K562 (cell line): ENCODE data around the gene TTC28. TPM values are rescaled to one million over a fixed set of nuclear protein-coding genes. Genes with fewer than 3 reads are reported as not detected.

Experiments
- ATAC-seq: fragments of 200-7000 bp; cut with Tn5 transposase; 3 replicates; pipeline ENCODE4 v1.9.1; 2020; ENCODE audit warnings: moderate library complexity
- BruUV-seq: library from RNA; stranded (reverse); fragments of 400-500 nt; replicated peaks from 2 replicates; lab custom pipeline; 2021; lab: Mats Ljungman, UMichigan
- CTCF ChIA-PET: fragments of 300-600 bp; formaldehyde crosslinking; extraction: SDS; loops from one replicate; lab custom pipeline; 2021; ENCODE audit warnings: low intra/inter-chr PET ratio; lab: Yijun Ruan, JAX
- POLR2A ChIA-PET: fragments of 300-600, 350-650 bp; sonication (Branson Sonifier 250); formaldehyde crosslinking; extraction: SDS; loops from one replicate; lab custom pipeline; 2021; ENCODE audit warnings: antibody characterized with exemption, inconsistent platforms; lab: Yijun Ruan, JAX
- DNase-seq, 4 experiments: peaks; one replicate each; pipeline versions ENCODE4 v3.0.0 to v3.0.0-alpha.2; 2011 to 2018; ENCODE audit warnings: low spot score in 3 of 4, mixed read lengths in 3 of 4; ENCODE audit errors: extremely low read depth in 1 of 4
- FAIRE-seq: peaks from 2 replicates; lab custom pipeline; 2011; peaks lifted over from hg19 to GRCh38; lab: Jason Lieb, UNC
- H2AFZ ChIP-seq: 2 replicates; pipeline ENCODE4 v1.6.0; 2011; ENCODE audit warnings: low read depth, low read length, control low read depth, inconsistent platforms
- H3K27ac ChIP-seq: fragments of 200-600 bp; 3 replicates; pipeline ENCODE4 v1.8.0; 2011; ENCODE audit warnings: low read depth, mild to moderate bottlenecking, control low read depth, inconsistent platforms, low read length, moderate library complexity, mixed read lengths; ENCODE audit errors: extremely low read depth
- H3K27me3 ChIP-seq, 2 experiments: fragments of 300-600 bp in 1 of 2; 2 replicates in 1 of 2; 3 replicates in 1 of 2; pipeline versions ENCODE4 v1.6.0 to v1.8.0; 2011; ENCODE audit warnings: inconsistent platforms in 2 of 2, low read length in 2 of 2, mild to moderate bottlenecking in 1 of 2, mixed read lengths in 1 of 2, moderate library complexity in 1 of 2; ENCODE audit not compliant: control insufficient read depth in 2 of 2, insufficient read depth in 2 of 2
- H3K36me3 ChIP-seq: fragments of 300-600 bp; 3 replicates; pipeline ENCODE4 v1.8.0; 2011; ENCODE audit warnings: mild to moderate bottlenecking, low read length, inconsistent platforms; ENCODE audit not compliant: control insufficient read depth, insufficient read depth
- H3K4me1 ChIP-seq, 2 experiments: fragments of 200-600 bp in 1 of 2; replicated peaks in 1 of 2; 2 replicates in 1 of 2; 3 replicates in 1 of 2; pipeline versions ENCODE4 v1.5.1 to v1.8.0; 2011; ENCODE audit warnings: inconsistent platforms in 2 of 2, low read length in 2 of 2, mild to moderate bottlenecking in 1 of 2, mixed read lengths in 1 of 2, moderate library complexity in 1 of 2; ENCODE audit not compliant: control insufficient read depth in 2 of 2, insufficient read depth in 2 of 2
- H3K4me2 ChIP-seq: 2 replicates; pipeline ENCODE4 v1.6.1; 2011; ENCODE audit warnings: low read length, control low read depth, inconsistent platforms, mixed read lengths; ENCODE audit not compliant: insufficient read depth
- H3K4me3 ChIP-seq: fragments of 200-600 bp; sonication (generic), shearing (Covaris generic); 2 replicates; pipeline ENCODE4 v1.5.1; 2016; ENCODE audit warnings: control low read depth, inconsistent platforms
- H3K79me2 ChIP-seq: fragments of 200-600 bp; 3 replicates; pipeline ENCODE4 v1.8.0; 2011; ENCODE audit warnings: low read length, inconsistent platforms; ENCODE audit not compliant: control insufficient read depth, insufficient read depth
- H3K9ac ChIP-seq, 2 experiments: 2 replicates each; pipeline versions ENCODE4 v1.6.0 to v1.6.1; 2011; ENCODE audit warnings: low read depth in 2 of 2, low read length in 2 of 2, control low read depth in 1 of 2, inconsistent platforms in 1 of 2, mild to moderate bottlenecking in 1 of 2, mixed read lengths in 1 of 2; ENCODE audit not compliant: insufficient read depth in 1 of 2
- H3K9me1 ChIP-seq: one replicate; pipeline ENCODE4 v1.6.0; 2011; ENCODE audit warnings: inconsistent platforms, mild to moderate bottlenecking, low read length, moderate library complexity; ENCODE audit not compliant: control insufficient read depth, insufficient read depth
- H3K9me3 ChIP-seq: replicated peaks from 2 replicates; pipeline ENCODE4 v1.5.1; 2011; ENCODE audit warnings: low read depth, low read length, inconsistent platforms; ENCODE audit not compliant: control insufficient read depth, insufficient read depth
- H4K20me1 ChIP-seq: replicated peaks from 2 replicates; pipeline ENCODE4 v1.6.1; 2011; ENCODE audit warnings: low read length, inconsistent platforms, mixed read lengths; ENCODE audit not compliant: control insufficient read depth, insufficient read depth
- GABPB1 ChIP-seq: sonication (generic); formaldehyde crosslinking; IDR thresholded peaks from 2 replicates; pipeline ENCODE4 v1.8.0; 2022; ENCODE audit warnings: mild to moderate bottlenecking, missing genetic modification reagents
- HOXB6 ChIP-seq: fragments of 250-450 bp; sonication (Bioruptor Pico); IDR thresholded peaks from 2 replicates; pipeline ENCODE4 v1.5.1; 2022; ENCODE audit warnings: mild to moderate bottlenecking, borderline replicate concordance
- MCM7 ChIP-seq, 2 experiments: fragments of 450-650 bp; IDR thresholded peaks; 2 replicates each; pipeline ENCODE4 v1.6.1; 2016 to 2018
- NCOA6 ChIP-seq: fragments of 450-650 bp; IDR thresholded peaks from 2 replicates; pipeline ENCODE4 v1.6.1; 2017; ENCODE audit warnings: mild to moderate bottlenecking
- RFX1 ChIP-seq: fragments of 450-650 bp; IDR thresholded peaks from 2 replicates; pipeline ENCODE4 v1.6.1; 2016; ENCODE audit warnings: mild to moderate bottlenecking, moderate library complexity
- SMAD2 ChIP-seq: fragments of 150-350 bp; IDR thresholded peaks from 2 replicates; pipeline ENCODE4 v1.6.1; 2014; ENCODE audit warnings: low read depth, mild to moderate bottlenecking, low read length
- TCFL5 ChIP-seq: fragments of 250-450 bp; sonication (Bioruptor Pico); conservative IDR thresholded peaks from 2 replicates; pipeline ENCODE4 v1.6.1; 2021; ENCODE audit warnings: mild to moderate bottlenecking, moderate library complexity, matching md5 sums
- TOE1 ChIP-seq, 2 experiments: fragments of 450-650 bp in 1 of 2; sonication (generic) in 1 of 2; formaldehyde crosslinking in 1 of 2; IDR thresholded peaks; 2 replicates each; pipeline versions ENCODE4 v1.7.1 to v1.8.0; 2016 to 2022; ENCODE audit warnings: borderline replicate concordance in 2 of 2, mild to moderate bottlenecking in 2 of 2, antibody characterized with exemption in 1 of 2, inconsistent platforms in 1 of 2, low read depth in 1 of 2, missing genetic modification reagents in 1 of 2, moderate library complexity in 1 of 2
- ZNF263 ChIP-seq: sonication (generic); formaldehyde crosslinking; IDR thresholded peaks from 2 replicates; pipeline ENCODE4 v1.8.0; 2022; ENCODE audit warnings: mild to moderate bottlenecking, missing genetic modification reagents, borderline replicate concordance
- WGBS: fragments of 100-300 bp; shearing (Covaris generic); methylation state at CpG from one replicate; pipeline ENCODE4 v1.1.6; 2016; ENCODE audit warnings: low coverage, mixed read lengths; ENCODE audit not compliant: insufficient coverage; ENCODE audit errors: missing lambda C conversion rate; 5-methylcytosine and 5-hydroxymethylcytosine counted together
- in situ Hi-C: fragments of 300-500 bp; cut with MboI; formaldehyde crosslinking; loops from 4 replicates; pipeline ENCODE4 v1.15.0; 2018; ENCODE audit warnings: inconsistent platforms, mixed read lengths
- intact Hi-C: fragments of 100-400 bp; cut with micrococcal nuclease; formaldehyde crosslinking; loops from 2 replicates; pipeline ENCODE4 v1.14.2; 2022
- polyA plus RNA-seq, 8 experiments: library from polyadenylated mRNA; depleted of rRNA in 4 of 8; stranded (reverse) in 5 of 8; unstranded in 3 of 8; fragments of >200 nt; fragmentation: Nextera tagmentation in 2 of 8; fragmentation: Illumina TruSeq in 1 of 8; extraction: Ambion mirVana in 2 of 8; extraction: Trizol in 1 of 8; gene quantifications; 2 replicates each; pipeline versions ENCODE4 v1.2.1 to v1.2.3, GENCODE V29; 2011 to 2014; ENCODE audit warnings: inconsistent platforms in 1 of 8, missing spikeins in 1 of 8
- total RNA-seq, 7 experiments: library from RNA; depleted of rRNA in 6 of 7; stranded (reverse); fragments of >200 nt in 6 of 7; fragmentation: Illumina TruSeq in 2 of 7; extraction: Trizol in 2 of 7; gene quantifications; 2 replicates each; pipeline versions ENCODE4 v1.2.1 to v1.2.3, GENCODE V29; 2011 to 2021; ENCODE audit warnings: low replicate concordance in 1 of 7
- TF ChIP-seq, protein P1 (sequence below): fragments of 450-650 bp; IDR thresholded peaks from 2 replicates; pipeline ENCODE4 v1.6.1; 2016; ENCODE audit warnings: antibody characterized with exemption

TTC28 gene
- total and polyA plus RNA-seq, 9 of the 15 experiments (the other 6 are each of a cell fraction or from before 2014, with no cell fraction given) = 0.22 to 10.7 (median 3.1) TPM

DNA sequence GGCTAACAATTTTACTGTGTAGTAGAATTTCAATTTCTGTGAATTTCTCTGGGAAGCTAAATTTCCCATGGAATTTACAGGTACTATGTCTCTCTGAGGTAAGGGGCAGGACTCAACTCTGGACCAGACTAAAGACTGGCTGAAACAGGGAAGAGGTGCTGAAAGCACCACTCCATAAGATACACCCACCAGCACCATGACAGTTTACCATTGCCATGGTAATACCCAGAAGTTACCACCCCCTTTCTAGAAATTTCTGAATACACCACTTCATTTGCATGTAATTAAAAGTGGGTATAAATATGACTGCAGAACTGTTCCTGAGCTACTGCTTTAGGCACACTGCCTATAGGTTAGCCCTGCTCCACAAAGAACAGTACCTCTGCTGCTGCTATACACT, 274.1 kb downstream of the TTC28 start:
- Histone ChIP-seq H3K9me3 (no peaks in the 10 kb centered on the region), H3K36me3 (no peaks in the 10 kb centered on the region), H4K20me1 (no peaks in the 10 kb centered on the region), H3K9me1 (no peaks in the 10 kb centered on the region), H3K27me3 (no peaks in the 10 kb centered on the region), H3K4me3 (no peak overlapping the region), H3K9ac (no peak overlapping the region), H3K79me2 (no peaks in the 10 kb centered on the region), H3K4me1 (no peaks in the 10 kb centered on the region; a peak in 1 of 5 replicates), H3K27ac (no peak overlapping the region), H3K4me2 (no peak overlapping the region), H2AFZ (no peak overlapping the region)
- FAIRE-seq (no peak), DNase-seq (no peak), ATAC-seq (no peak)
- ChIA-PET CTCF (no interaction called here), POLR2A (no interaction called here)
- intact Hi-C loops (no loop called here), in situ Hi-C loops (no loop called here)
- TF ChIP-seq RFX1 = peak; percentile 39; the same call in 1 of the 2 replicates
- TF ChIP-seq NCOA6 = no peak
- BruUV-seq = no TSS peak

DNA sequence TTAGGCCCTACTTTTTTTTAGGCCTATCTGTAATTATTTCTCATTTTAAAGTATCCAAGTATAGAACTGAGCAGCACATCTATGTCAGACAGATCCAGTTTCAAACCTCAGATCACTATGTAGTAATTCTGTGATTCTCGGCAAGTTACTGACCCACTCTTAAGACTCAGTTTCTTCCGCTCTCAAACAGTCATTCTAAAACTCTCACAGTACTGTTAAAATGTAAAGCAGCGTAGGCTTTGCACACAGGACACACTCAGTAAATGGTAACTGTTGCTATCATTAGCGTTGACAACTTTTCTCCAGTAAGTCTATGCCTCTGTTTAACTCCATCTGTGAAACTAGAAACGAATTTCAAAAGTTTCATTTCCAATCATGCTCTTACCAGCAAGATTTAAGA, 277.1 kb downstream of the TTC28 start:
- DNase-seq = no peak
- BruUV-seq = no TSS peak

More for the DNA sequence above, 277.1 kb downstream of the TTC28 start:
- H3K4me2 ChIP-seq = no peak overlapping the region
- no peaks in the 10 kb centered on the region for H3K4me1 ChIP-seq
- H4K20me1 ChIP-seq = no peaks in the 10 kb centered on the region
- no peak for ATAC-seq
- H3K79me2 ChIP-seq = no peaks in the 10 kb centered on the region
- no peaks in the 10 kb centered on the region for H3K27me3 ChIP-seq
- ChIA-PET POLR2A (no interaction called here), CTCF (no interaction called here)
- no peak overlapping the region for H3K9ac ChIP-seq
- 66% methylated on average over 5 of the region's 5 CpGs for WGBS
- H3K9me1 ChIP-seq = no peaks in the 10 kb centered on the region
- TF ChIP-seq ZNF263 (CRISPR knock-in tag) (no peak), TCFL5 (CRISPR knock-in tag) (no peak), GABPB1 (CRISPR knock-in tag) (no peak), TOE1 (IDR thresholded peaks at IDR 0.05; ENCODE audit: borderline replicate concordance) (no peak), TOE1 (CRISPR knock-in tag; IDR thresholded peaks at IDR 0.05; ENCODE audit: borderline replicate concordance, low read depth) (no peak), HOXB6 (CRISPR knock-in tag) (no peak), MCM7 (IDR thresholded peaks at IDR 0.05) (no peak), SMAD2 (no peak)
- TF ChIP-seq, protein P1, sequence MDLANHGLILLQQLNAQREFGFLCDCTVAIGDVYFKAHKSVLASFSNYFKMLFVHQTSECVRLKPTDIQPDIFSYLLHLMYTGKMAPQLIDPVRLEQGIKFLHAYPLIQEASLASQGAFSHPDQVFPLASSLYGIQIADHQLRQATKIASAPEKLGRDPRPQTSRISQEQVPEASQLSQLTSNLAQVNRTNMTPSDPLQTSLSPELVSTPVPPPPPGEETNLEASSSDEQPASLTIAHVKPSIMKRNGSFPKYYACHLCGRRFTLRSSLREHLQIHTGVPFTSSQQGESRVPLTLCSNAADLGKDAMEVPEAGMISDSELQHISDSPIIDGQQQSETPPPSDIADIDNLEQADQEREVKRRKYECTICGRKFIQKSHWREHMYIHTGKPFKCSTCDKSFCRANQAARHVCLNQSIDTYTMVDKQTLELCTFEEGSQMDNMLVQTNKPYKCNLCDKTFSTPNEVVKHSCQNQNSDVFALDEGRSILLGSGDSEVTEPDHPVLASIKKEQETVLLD = no peak
- TF ChIP-seq, all 486 proteins: peak for 0
- H3K27ac ChIP-seq = no peak overlapping the region
- H3K36me3 ChIP-seq = no peaks in the 10 kb centered on the region
- in situ Hi-C loops (no loop called here), intact Hi-C loops (no loop called here)
- no peak for FAIRE-seq
- no peaks in the 10 kb centered on the region for H3K9me3 ChIP-seq
- no peak overlapping the region for H2AFZ ChIP-seq
- no peak overlapping the region for H3K4me3 ChIP-seq
